Measurements from ENCODE around the gene POU4F2.

The POU4F2 gene

DNA sequence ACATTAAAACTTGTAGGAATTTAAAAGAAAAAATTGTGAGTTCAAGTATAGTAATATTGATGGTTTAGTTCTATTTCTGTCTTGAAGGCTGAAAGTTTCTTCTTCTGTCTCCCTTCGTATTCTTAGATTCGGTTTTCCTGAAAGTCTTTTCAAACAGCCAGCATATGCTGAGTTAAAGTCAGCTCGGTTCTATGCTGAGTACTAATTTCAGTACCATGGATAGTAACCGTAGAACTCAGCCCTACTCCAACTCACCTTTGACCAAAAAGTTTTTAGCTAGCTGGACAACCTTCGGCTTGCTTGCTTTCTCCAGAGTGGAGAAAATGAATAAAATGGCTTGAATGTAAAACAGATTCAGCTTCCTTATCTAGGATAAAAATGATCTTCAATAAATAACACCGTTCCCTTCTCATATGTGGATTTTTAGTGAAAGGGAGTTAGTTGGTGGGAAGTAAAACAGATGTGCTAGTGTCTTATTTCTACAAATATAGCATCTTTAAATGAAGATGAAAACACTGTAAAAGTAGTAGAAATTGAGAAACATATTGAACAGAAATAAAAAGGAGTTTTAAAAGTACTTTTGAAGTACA is 5.2 kb downstream of the POU4F2 start:
- Histone ChIP-seq H3K4me2 (ENCODE audit: low read length) (no peak overlapping the region), H3K4me3 (ENCODE audit: low read length) (no peak overlapping the region), H3K4me1 (ENCODE audit: control insufficient read depth, low read length) (no peaks in the 10 kb centered on the region), H3K27ac (ENCODE audit: low read depth, low read length) (no peak overlapping the region), H3K36me3 (ENCODE audit: control insufficient read depth, low read length) (no peaks in the 10 kb centered on the region), H3K79me2 (ENCODE audit: control insufficient read depth, low read length) (no peaks in the 10 kb centered on the region), H3K9me3 (ENCODE audit: control insufficient read depth, insufficient read depth, low read length) (no peaks in the 10 kb centered on the region), H3F3A (ENCODE audit: control insufficient read depth, insufficient read depth) (no peaks in the 10 kb centered on the region), H4K20me1 (ENCODE audit: control insufficient read depth, insufficient read depth, low read depth, low read length) (no peaks in the 10 kb centered on the region), H3K9me2 (replicated peaks; ENCODE audit: control insufficient read depth, low read length) (no peaks in the 10 kb centered on the region), H3K27me3 (ENCODE audit: control insufficient read depth, low read length) (0 out of 2 replicates have a peak, but pooled peaks cover 3% of the 10 kb centered on the region)
- TF ChIP-seq, protein P1, sequence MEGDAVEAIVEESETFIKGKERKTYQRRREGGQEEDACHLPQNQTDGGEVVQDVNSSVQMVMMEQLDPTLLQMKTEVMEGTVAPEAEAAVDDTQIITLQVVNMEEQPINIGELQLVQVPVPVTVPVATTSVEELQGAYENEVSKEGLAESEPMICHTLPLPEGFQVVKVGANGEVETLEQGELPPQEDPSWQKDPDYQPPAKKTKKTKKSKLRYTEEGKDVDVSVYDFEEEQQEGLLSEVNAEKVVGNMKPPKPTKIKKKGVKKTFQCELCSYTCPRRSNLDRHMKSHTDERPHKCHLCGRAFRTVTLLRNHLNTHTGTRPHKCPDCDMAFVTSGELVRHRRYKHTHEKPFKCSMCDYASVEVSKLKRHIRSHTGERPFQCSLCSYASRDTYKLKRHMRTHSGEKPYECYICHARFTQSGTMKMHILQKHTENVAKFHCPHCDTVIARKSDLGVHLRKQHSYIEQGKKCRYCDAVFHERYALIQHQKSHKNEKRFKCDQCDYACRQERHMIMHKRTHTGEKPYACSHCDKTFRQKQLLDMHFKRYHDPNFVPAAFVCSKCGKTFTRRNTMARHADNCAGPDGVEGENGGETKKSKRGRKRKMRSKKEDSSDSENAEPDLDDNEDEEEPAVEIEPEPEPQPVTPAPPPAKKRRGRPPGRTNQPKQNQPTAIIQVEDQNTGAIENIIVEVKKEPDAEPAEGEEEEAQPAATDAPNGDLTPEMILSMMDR (IDR thresholded peaks at IDR 0.05; ENCODE audit: low read depth, low read length, poor library complexity, severe bottlenecking), result no peak
- TF ChIP-seq EZH2phosphoT487 (IDR thresholded peaks at IDR 0.05; ENCODE audit: borderline replicate concordance, low read length), result no peak

DNA sequence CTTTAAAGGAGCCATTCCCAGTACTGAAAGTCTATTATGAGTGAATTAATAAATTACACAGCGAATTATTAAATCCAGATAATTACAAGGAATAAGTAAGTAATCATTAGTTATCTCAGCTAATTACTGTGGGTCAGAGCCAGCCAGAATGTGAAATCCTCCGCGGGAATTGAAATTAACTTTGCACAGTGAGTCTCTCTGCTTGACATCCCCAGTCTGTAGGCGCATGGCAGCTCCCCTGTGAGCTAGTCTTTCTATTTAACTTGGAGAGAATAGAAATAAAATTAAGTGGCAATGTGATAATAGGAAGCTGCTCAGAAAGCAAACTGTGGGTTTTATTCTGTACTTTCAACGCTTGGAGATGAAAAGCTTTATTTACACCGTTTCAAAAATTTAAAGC is 7.2 kb downstream of the POU4F2 start:
- H3K79me2 ChIP-seq (ENCODE audit: control insufficient read depth, low read length), result no peaks in the 10 kb centered on the region
- H3K4me1 ChIP-seq (ENCODE audit: control insufficient read depth, low read length), result no peaks in the 10 kb centered on the region
- H3K4me3 ChIP-seq (ENCODE audit: low read length), result no peak overlapping the region
- H3F3A ChIP-seq (ENCODE audit: control insufficient read depth, insufficient read depth), result no peaks in the 10 kb centered on the region
- TF ChIP-seq, protein P1 (IDR thresholded peaks at IDR 0.05; ENCODE audit: low read depth, low read length, poor library complexity, severe bottlenecking), result no peak
- no peak for TF ChIP-seq EZH2phosphoT487 (IDR thresholded peaks at IDR 0.05; ENCODE audit: borderline replicate concordance, low read length)
- H4K20me1 ChIP-seq (ENCODE audit: control insufficient read depth, insufficient read depth, low read depth, low read length), result no peaks in the 10 kb centered on the region
- no peak overlapping the region for H3K27ac ChIP-seq (ENCODE audit: low read depth, low read length)
- no peak overlapping the region for H3K4me2 ChIP-seq (ENCODE audit: low read length)
- no peaks in the 10 kb centered on the region for H3K36me3 ChIP-seq (ENCODE audit: control insufficient read depth, low read length)
- H3K9me2 ChIP-seq (replicated peaks; ENCODE audit: control insufficient read depth, low read length), result no peaks in the 10 kb centered on the region
- H3K27me3 ChIP-seq (ENCODE audit: control insufficient read depth, low read length), result peaks cover 3% of the 10 kb centered on the region; the same call in 1 of the 2 replicates
- no peaks in the 10 kb centered on the region for H3K9me3 ChIP-seq (ENCODE audit: control insufficient read depth, insufficient read depth, low read length)

DNA sequence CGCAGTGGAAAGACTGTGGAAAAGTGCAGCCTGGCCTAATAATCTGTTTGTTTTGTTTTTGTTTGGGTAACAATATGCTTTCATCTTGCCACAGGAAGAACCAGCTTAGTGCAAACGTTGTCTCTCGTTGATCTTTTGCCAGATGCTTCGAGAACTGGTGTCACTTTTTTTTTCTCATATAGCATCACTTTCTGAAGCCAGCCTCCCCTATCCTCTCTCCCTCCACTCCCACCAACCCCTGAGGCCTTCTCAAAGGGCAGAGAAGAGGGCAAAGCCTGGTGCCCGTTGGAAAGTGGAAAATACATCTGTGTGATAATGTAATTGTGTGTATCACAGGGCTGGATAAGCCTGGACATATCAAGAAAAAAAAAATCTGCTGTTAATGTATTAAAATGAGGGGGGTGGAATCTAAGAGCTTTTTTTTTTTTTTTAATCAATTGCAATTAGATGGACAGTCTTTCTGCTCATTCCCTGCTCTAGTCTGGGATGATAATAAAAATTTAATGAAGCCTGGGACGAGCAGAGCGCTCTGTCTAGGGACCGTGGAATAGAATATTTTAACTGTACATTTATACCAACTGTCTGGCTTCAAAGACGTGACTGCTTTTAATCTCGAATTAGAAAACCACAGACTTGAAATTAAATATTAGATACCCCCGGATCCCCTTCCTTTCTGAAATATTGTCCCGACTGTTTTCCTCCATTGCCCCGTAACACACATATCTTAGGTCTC is 8.1 kb downstream of the POU4F2 start:
- Histone ChIP-seq H3K4me2 (ENCODE audit: low read length) (no peak overlapping the region), H3K4me3 (ENCODE audit: low read length) (no peak overlapping the region), H3K4me1 (ENCODE audit: control insufficient read depth, low read length) (no peaks in the 10 kb centered on the region), H3K36me3 (ENCODE audit: control insufficient read depth, low read length) (no peaks in the 10 kb centered on the region), H3K27me3 (ENCODE audit: control insufficient read depth, low read length) (peaks cover 6% of the 10 kb centered on the region; the same call in 1 of the 2 replicates), H3K27ac (ENCODE audit: low read depth, low read length) (no peak overlapping the region), H3K9me3 (ENCODE audit: control insufficient read depth, insufficient read depth, low read length) (no peaks in the 10 kb centered on the region), H4K20me1 (ENCODE audit: control insufficient read depth, insufficient read depth, low read depth, low read length) (no peaks in the 10 kb centered on the region), H3K9me2 (replicated peaks; ENCODE audit: control insufficient read depth, low read length) (no peaks in the 10 kb centered on the region), H3K79me2 (ENCODE audit: control insufficient read depth, low read length) (no peaks in the 10 kb centered on the region), H3F3A (ENCODE audit: control insufficient read depth, insufficient read depth) (no peaks in the 10 kb centered on the region)
- TF ChIP-seq EZH2phosphoT487 (IDR thresholded peaks at IDR 0.05; ENCODE audit: borderline replicate concordance, low read length), result no peak
- TF ChIP-seq, protein P1 (IDR thresholded peaks at IDR 0.05; ENCODE audit: low read depth, low read length, poor library complexity, severe bottlenecking), result no peak

Data from DOHH2 (cell line).